Ascending aorta (tissue), 2 donors: ENCODE measurements around the gene MYBPC2. TPM values are rescaled to one million over a fixed set of nuclear protein-coding genes. Genes with fewer than 3 reads are reported as not detected.

ENCODE experiments used
- DNase-seq, 2 donors: peaks; one replicate each; pipeline ENCODE4 v3.0.0-alpha.2; 2019; ENCODE audit warnings: low spot score in 2 of 2
- H3K27ac ChIP-seq, 2 donors: fragments of 200-600 bp; sonication (generic); one replicate each; pipeline ENCODE4 v1.5.1; 2016 to 2017; ENCODE audit warnings: mild to moderate bottlenecking in 1 of 2
- H3K27me3 ChIP-seq: fragments of 200-600 bp; sonication (generic); one replicate; pipeline ENCODE4 v1.5.1; 2017
- H3K36me3 ChIP-seq, 2 donors: fragments of 200-600 bp; sonication (generic); one replicate each; pipeline ENCODE4 v1.5.1; 2016
- H3K4me1 ChIP-seq, 2 donors: fragments of 200-600 bp; sonication (generic); one replicate each; pipeline ENCODE4 v1.5.1; 2016 to 2017; ENCODE audit warnings: mild to moderate bottlenecking in 1 of 2
- H3K4me3 ChIP-seq, 2 donors: fragments of 200-600 bp; sonication (generic); one replicate each; pipeline ENCODE4 v1.5.1; 2016 to 2017; ENCODE audit warnings: mild to moderate bottlenecking in 1 of 2
- H3K9me3 ChIP-seq, 2 donors: fragments of 200-600 bp; sonication (generic); one replicate each; pipeline ENCODE4 v1.5.1; 2016
- CTCF ChIP-seq, 3 experiments: fragments of 200-600 bp in 2 of 3; fragments of 450-650 bp in 1 of 3; sonication (generic) in 2 of 3; IDR thresholded peaks; one replicate each; pipeline ENCODE4 v1.5.1; 2016 to 2019; ENCODE audit warnings: antibody characterized with exemption in 3 of 3, mild to moderate bottlenecking in 1 of 3, moderate library complexity in 1 of 3
- intact Hi-C: fragments of 100-400 bp; cut with DNase I; formaldehyde crosslinking; loops from one replicate; pipeline ENCODE4 v1.15.1; 2023
- total RNA-seq: library from RNA; depleted of rRNA; stranded (reverse); fragments of >200 nt; gene quantifications from one replicate; pipeline ENCODE4 v1.1.0, GENCODE V29; 2016

Gene MYBPC2
- total RNA-seq, 1 donor from 2014 or later = not detected

- intact Hi-C loops = no loop called here
- H3K27me3 ChIP-seq = no peaks in the 10 kb centered on the region
- no peak for TF ChIP-seq CTCF (IDR thresholded peaks at IDR 0.05)
Observed at GRCh38 chr19:50444059-50444458, 11.4 kb downstream of the MYBPC2 start.

GRCh38 chr19:50447053-50447452, 14.4 kb downstream of the MYBPC2 start:
- no peaks in the 10 kb centered on the region for H3K36me3 ChIP-seq
- H3K9me3 ChIP-seq = peaks cover 0 to 5% of the 10 kb centered on the region in 2 donors
- intact Hi-C loops = no loop called here
- DNase-seq = no peak
- TF ChIP-seq CTCF (IDR thresholded peaks at IDR 0.05) = no peak
- H3K4me3 ChIP-seq = no peak overlapping the region
- no peaks in the 10 kb centered on the region for H3K4me1 ChIP-seq
- no peak overlapping the region for H3K27ac ChIP-seq
- no peaks in the 10 kb centered on the region for H3K27me3 ChIP-seq

More at GRCh38 chr19:50444059-50444458, 11.4 kb downstream of the MYBPC2 start:
- peaks cover 0 to 5% of the 10 kb centered on the region in 2 donors for H3K9me3 ChIP-seq
- no peak overlapping the region for H3K4me3 ChIP-seq
- H3K27ac ChIP-seq = no peak overlapping the region
- H3K36me3 ChIP-seq = no peaks in the 10 kb centered on the region
- H3K4me1 ChIP-seq = no peaks in the 10 kb centered on the region
- DNase-seq = no peak

GRCh38 chr19:50447750-50448149, 15.1 kb downstream of the MYBPC2 start:
- Histone ChIP-seq H3K27me3 (no peaks in the 10 kb centered on the region), H3K4me1 (no peaks in the 10 kb centered on the region), H3K9me3 (peaks cover 0 to 5% of the 10 kb centered on the region in 2 donors), H3K4me3 (no peak overlapping the region), H3K36me3 (no peaks in the 10 kb centered on the region), H3K27ac (no peak overlapping the region)
- TF ChIP-seq CTCF (IDR thresholded peaks at IDR 0.05) = no peak
- intact Hi-C loops = no loop called here
- DNase-seq = no peak

GRCh38 chr19:50449236-50449899, 16.7 kb downstream of the MYBPC2 start:
- TF ChIP-seq CTCF (IDR thresholded peaks at IDR 0.05) = no peak
- no peaks in the 10 kb centered on the region for H3K27me3 ChIP-seq
- intact Hi-C loops = no loop called here
- H3K36me3 ChIP-seq = no peaks in the 10 kb centered on the region
- H3K27ac ChIP-seq = no peak overlapping the region
- H3K9me3 ChIP-seq = peaks cover 0 to 5% of the 10 kb centered on the region in 2 donors
- DNase-seq = no peak
- no peak overlapping the region for H3K4me3 ChIP-seq
- H3K4me1 ChIP-seq = no peaks in the 10 kb centered on the region

GRCh38 chr19:50450369-50451222, 17.9 kb downstream of the MYBPC2 start:
- Histone ChIP-seq H3K27ac (no peak overlapping the region), H3K4me1 (no peaks in the 10 kb centered on the region), H3K9me3 (peaks cover 0 to 5% of the 10 kb centered on the region in 2 donors), H3K36me3 (no peaks in the 10 kb centered on the region), H3K4me3 (no peak overlapping the region), H3K27me3 (no peaks in the 10 kb centered on the region)
- intact Hi-C loops = no loop called here
- no peak for DNase-seq
- TF ChIP-seq CTCF (IDR thresholded peaks at IDR 0.05) = no peak
